CD14-positive monocyte (primary cell): ENCODE results near the gene KATNIP. TPM values are rescaled to one million over a fixed set of nuclear protein-coding genes. Genes with fewer than 3 reads are reported as not detected.

Source experiments
- DNase-seq, 3 donors: peaks; one replicate each; pipeline ENCODE4 v3.0.0-alpha.2; 2011 to 2022
- H2AFZ ChIP-seq: 2 replicates; pipeline ENCODE4 v1.6.0; 2012; ENCODE audit warnings: mild to moderate bottlenecking, low read depth, low read length, inconsistent platforms; ENCODE audit not compliant: insufficient read depth, poor library complexity, severe bottlenecking
- H3K27ac ChIP-seq, 2 donors: 1 replicate in 1 of 2; 2 replicates in 1 of 2; pipeline ENCODE4 v1.5.1; 2012 to 2013; ENCODE audit warnings: low read length in 2 of 2, control low read depth in 1 of 2, inconsistent platforms in 1 of 2, low read depth in 1 of 2, mild to moderate bottlenecking in 1 of 2
- H3K27me3 ChIP-seq, 2 donors: one replicate each; pipeline versions ENCODE4 v1.6.0 to v1.6.1; 2011 to 2013; ENCODE audit warnings: low read length in 2 of 2; ENCODE audit not compliant: control insufficient read depth in 2 of 2, insufficient read depth in 2 of 2
- H3K36me3 ChIP-seq, 2 donors: replicated peaks in 1 of 2; 1 replicate in 1 of 2; 2 replicates in 1 of 2; pipeline versions ENCODE4 v1.5.1 to v1.6.1; 2012 to 2013; ENCODE audit warnings: low read length in 2 of 2, control low read depth in 1 of 2, inconsistent platforms in 1 of 2, mild to moderate bottlenecking in 1 of 2; ENCODE audit not compliant: insufficient read depth in 2 of 2, control insufficient read depth in 1 of 2
- H3K4me1 ChIP-seq, 2 donors: 1 replicate in 1 of 2; 2 replicates in 1 of 2; pipeline versions ENCODE4 v1.5.1 to v1.6.1; 2012 to 2013; ENCODE audit warnings: low read length in 2 of 2, control low read depth in 1 of 2, inconsistent platforms in 1 of 2, mild to moderate bottlenecking in 1 of 2, moderate library complexity in 1 of 2; ENCODE audit not compliant: insufficient read depth in 2 of 2, control insufficient read depth in 1 of 2
- H3K4me2 ChIP-seq: replicated peaks from 2 replicates; pipeline ENCODE3; 2012; ENCODE audit warnings: low read length, moderate library complexity, mild to moderate bottlenecking; ENCODE audit not compliant: poor library complexity, severe bottlenecking; ENCODE audit errors: extremely low read depth
- H3K4me3 ChIP-seq, 3 experiments: fragments of 200-600 bp in 1 of 3; sonication (generic) in 1 of 3; replicated peaks in 1 of 3; 1 replicate in 2 of 3; 2 replicates in 1 of 3; pipeline ENCODE4 v1.5.1; 2011 to 2013; ENCODE audit warnings: low read length in 3 of 3, mild to moderate bottlenecking in 3 of 3, control low read depth in 2 of 3, low read depth in 2 of 3, inconsistent platforms in 1 of 3, moderate library complexity in 1 of 3
- H3K79me2 ChIP-seq: 2 replicates; pipeline ENCODE4 v1.6.0; 2012; ENCODE audit warnings: mild to moderate bottlenecking, control low read depth, inconsistent platforms, low read length, moderate library complexity; ENCODE audit not compliant: insufficient read depth
- H3K9ac ChIP-seq: 2 replicates; pipeline ENCODE4 v1.6.0; 2017; ENCODE audit warnings: low read length, mild to moderate bottlenecking; ENCODE audit not compliant: insufficient read depth, poor library complexity, severe bottlenecking
- H3K9me3 ChIP-seq, 2 donors: replicated peaks in 1 of 2; 1 replicate in 1 of 2; 2 replicates in 1 of 2; pipeline versions ENCODE4 v1.5.1 to v1.6.1; 2012 to 2013; ENCODE audit warnings: low read length in 2 of 2, control low read depth in 1 of 2; ENCODE audit not compliant: control insufficient read depth in 1 of 2, insufficient read depth in 1 of 2
- H4K20me1 ChIP-seq: 2 replicates; pipeline ENCODE4 v1.6.0; 2012; ENCODE audit warnings: mild to moderate bottlenecking, low read length, control low read depth, moderate library complexity; ENCODE audit not compliant: insufficient read depth
- H3K27ac Mint-ChIP-seq, 7 donors: one replicate each; pipeline ENCODE4 v1.8.0; 2020; ENCODE audit warnings: mild to moderate bottlenecking in 7 of 7, mixed read lengths in 7 of 7, moderate library complexity in 6 of 7, inconsistent platforms in 2 of 7
- H3K27me3 Mint-ChIP-seq, 3 donors: one replicate each; pipeline ENCODE4 v1.8.0; 2021 to 2022; ENCODE audit warnings: low read depth in 3 of 3, mild to moderate bottlenecking in 3 of 3, mixed read lengths in 3 of 3, moderate library complexity in 3 of 3, inconsistent platforms in 1 of 3
- H3K36me3 Mint-ChIP-seq, 2 donors: one replicate each; pipeline ENCODE4 v1.8.0; 2020; ENCODE audit warnings: mixed read lengths in 2 of 2, inconsistent platforms in 1 of 2, mild to moderate bottlenecking in 1 of 2
- H3K4me1 Mint-ChIP-seq: one replicate; pipeline ENCODE4 v1.8.0; 2020; ENCODE audit warnings: mild to moderate bottlenecking, mixed read lengths
- H3K4me3 Mint-ChIP-seq, 2 donors: one replicate each; pipeline ENCODE4 v1.8.0; 2020; ENCODE audit warnings: mild to moderate bottlenecking in 2 of 2, mixed read lengths in 2 of 2, moderate library complexity in 1 of 2
- H3K9me3 Mint-ChIP-seq, 7 donors: one replicate each; pipeline ENCODE4 v1.8.0; 2020 to 2022; ENCODE audit warnings: mixed read lengths in 7 of 7, mild to moderate bottlenecking in 6 of 7, moderate library complexity in 6 of 7, inconsistent platforms in 2 of 7
- WGBS: methylation state at CpG from one replicate; pipeline ENCODE4 v1.1.5; 2013; ENCODE audit warnings: missing lambda C conversion rate; ENCODE audit not compliant: insufficient coverage; 5-methylcytosine and 5-hydroxymethylcytosine counted together
- intact Hi-C, 2 donors: fragments of 100-400 bp; cut with micrococcal nuclease; formaldehyde crosslinking; loops; one replicate each; pipeline versions ENCODE4 v1.15.0 to v1.15.1; 2023
- polyA plus RNA-seq, 3 donors: library from polyadenylated mRNA; depleted of rRNA in 1 of 3; unstranded in 2 of 3; stranded (reverse) in 1 of 3; fragments of 300-500 nt in 2 of 3; fragments of >200 nt in 1 of 3; fragmentation: Illumina TruSeq in 2 of 3; gene quantifications; 1 replicate in 2 of 3; 2 replicates in 1 of 3; pipeline ENCODE4 v1.2.3, GENCODE V29; 2012 to 2021
- TF ChIP-seq, protein P1 (sequence below): fragments of 200-600 bp; IDR thresholded peaks from one replicate; pipeline ENCODE4 v1.8.0; 2022; ENCODE audit warnings: antibody characterized with exemption, mild to moderate bottlenecking

KATNIP gene
- polyA plus RNA-seq, 3 donors, result 2.4 to 28.0 (median 5.0) TPM

DNA sequence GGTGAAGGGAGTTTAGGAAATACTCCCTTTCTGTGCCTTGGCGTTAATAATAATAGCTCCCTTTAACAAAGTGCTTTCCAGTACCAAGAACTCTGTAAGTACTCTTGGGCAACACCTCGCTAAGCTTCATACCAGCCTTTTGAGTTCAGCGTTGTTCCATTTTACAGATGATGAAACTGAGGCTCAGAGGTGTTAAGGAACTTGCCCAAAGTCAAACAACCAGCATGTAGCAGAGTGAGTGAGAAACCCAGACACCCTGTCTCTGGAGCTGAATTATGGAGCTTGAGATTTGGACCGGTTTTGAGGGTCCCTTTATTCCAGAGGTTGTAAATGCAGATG, 607 bp downstream of the KATNIP start:
- TF ChIP-seq, protein P1, sequence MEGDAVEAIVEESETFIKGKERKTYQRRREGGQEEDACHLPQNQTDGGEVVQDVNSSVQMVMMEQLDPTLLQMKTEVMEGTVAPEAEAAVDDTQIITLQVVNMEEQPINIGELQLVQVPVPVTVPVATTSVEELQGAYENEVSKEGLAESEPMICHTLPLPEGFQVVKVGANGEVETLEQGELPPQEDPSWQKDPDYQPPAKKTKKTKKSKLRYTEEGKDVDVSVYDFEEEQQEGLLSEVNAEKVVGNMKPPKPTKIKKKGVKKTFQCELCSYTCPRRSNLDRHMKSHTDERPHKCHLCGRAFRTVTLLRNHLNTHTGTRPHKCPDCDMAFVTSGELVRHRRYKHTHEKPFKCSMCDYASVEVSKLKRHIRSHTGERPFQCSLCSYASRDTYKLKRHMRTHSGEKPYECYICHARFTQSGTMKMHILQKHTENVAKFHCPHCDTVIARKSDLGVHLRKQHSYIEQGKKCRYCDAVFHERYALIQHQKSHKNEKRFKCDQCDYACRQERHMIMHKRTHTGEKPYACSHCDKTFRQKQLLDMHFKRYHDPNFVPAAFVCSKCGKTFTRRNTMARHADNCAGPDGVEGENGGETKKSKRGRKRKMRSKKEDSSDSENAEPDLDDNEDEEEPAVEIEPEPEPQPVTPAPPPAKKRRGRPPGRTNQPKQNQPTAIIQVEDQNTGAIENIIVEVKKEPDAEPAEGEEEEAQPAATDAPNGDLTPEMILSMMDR, result no peak
- peaks cover 15% of the 10 kb centered on the region for H4K20me1 ChIP-seq
- H3K79me2 ChIP-seq, result peaks cover 40% of the 10 kb centered on the region
- H3K4me1 Mint-ChIP-seq, result peaks cover 34% of the 10 kb centered on the region
- H3K36me3 ChIP-seq, result peaks cover 3 to 7% of the 10 kb centered on the region in 2 donors
- whole genome bisulfite sequencing, result 64% methylated on average over 2 of the region's 4 CpGs
- H3K4me3 Mint-ChIP-seq, result peak overlapping the region; percentile 94 to 95
- peak overlapping the region; percentile 75 to 96 for H3K27ac ChIP-seq
- peaks cover 0 to 3% (median 0%) of the 10 kb centered on the region in 7 donors for H3K9me3 Mint-ChIP-seq
- peak overlapping the region; percentile 85 for H3K9ac ChIP-seq
- peak overlapping the region; percentile 89 for H2AFZ ChIP-seq
- peaks cover 0 to 3% (median 0%) of the 10 kb centered on the region in 3 donors for H3K27me3 Mint-ChIP-seq
- H3K9me3 ChIP-seq, result no peaks in the 10 kb centered on the region
- H3K4me3 ChIP-seq, result peak overlapping the region; percentile 94 to 97 (median 95)
- peak overlapping the region; percentile 94 to 99 (median 98) for H3K27ac Mint-ChIP-seq
- H3K4me2 ChIP-seq, result peak overlapping the region; percentile 79
- peaks cover 6 to 9% of the 10 kb centered on the region in 2 donors for H3K36me3 Mint-ChIP-seq
- DNase-seq, result peak; percentile 2 to 24 (median 6)
- peaks cover 19 to 21% of the 10 kb centered on the region in 2 donors for H3K4me1 ChIP-seq
- intact Hi-C loops, result no loop called here
- H3K27me3 ChIP-seq, result no peaks in the 10 kb centered on the region

DNA sequence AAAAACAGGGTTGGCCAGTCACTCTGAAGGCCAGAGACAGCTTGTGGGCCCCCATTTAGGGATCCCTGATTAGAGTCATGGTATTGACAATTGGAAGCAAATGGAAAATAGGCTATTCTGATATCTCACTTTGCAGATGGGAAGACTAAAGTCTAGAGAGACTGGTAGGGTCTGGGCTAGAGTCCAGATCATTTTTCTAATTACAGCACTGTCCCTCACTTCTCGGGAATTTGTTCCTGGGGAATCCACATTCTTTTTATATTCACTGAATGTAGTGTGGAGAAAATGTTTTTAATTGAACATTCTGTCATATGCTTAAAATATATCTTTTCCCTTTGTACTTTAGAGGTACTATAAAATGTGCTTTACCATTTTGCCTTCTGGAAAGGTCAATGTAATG, 1.1 kb downstream of the KATNIP start:
- no peaks in the 10 kb centered on the region for H3K27me3 ChIP-seq
- H3K4me1 ChIP-seq, result peaks cover 19 to 21% of the 10 kb centered on the region in 2 donors
- peak overlapping the region in 1 of 3 experiments; percentile 95 for H3K4me3 ChIP-seq
- Mint-ChIP-seq H3K27ac (peak overlapping the region in 5 of 7 donors; percentile 94 to 99 (median 97)), H3K36me3 (peaks cover 4 to 9% of the 10 kb centered on the region in 2 donors), H3K9me3 (peaks cover 0 to 3% (median 0%) of the 10 kb centered on the region in 7 donors), H3K4me3 (no peak overlapping the region), H3K4me1 (peaks cover 38% of the 10 kb centered on the region), H3K27me3 (peaks cover 0 to 3% (median 0%) of the 10 kb centered on the region in 3 donors)
- peaks cover 15% of the 10 kb centered on the region for H4K20me1 ChIP-seq
- peak overlapping the region; percentile 85 for H3K9ac ChIP-seq
- TF ChIP-seq, protein P1, result no peak
- WGBS, result no CpG with 5 or more reads among the region's 1 CpG
- H3K4me2 ChIP-seq, result peak overlapping the region; percentile 79
- intact Hi-C loops, result no loop called here
- peaks cover 40% of the 10 kb centered on the region for H3K79me2 ChIP-seq
- peak overlapping the region in 1 of 2 donors; percentile 96 for H3K27ac ChIP-seq
- H3K36me3 ChIP-seq, result peaks cover 0 to 2% of the 10 kb centered on the region in 2 donors
- no peaks in the 10 kb centered on the region for H3K9me3 ChIP-seq
- no peak for DNase-seq
- peak overlapping the region; percentile 89 for H2AFZ ChIP-seq
